GM23338 (cell line): ENCODE results near the gene WNT1.
A peak's percentile ranks its signal among the peaks of the same experiment; 100 is the strongest.

Source experiments
- CREB1 ChIP-seq: fragments of 250-450 bp; sonication (Bioruptor Pico); IDR thresholded peaks from 2 replicates; pipeline ENCODE4 v1.5.0; 2020; ENCODE audit warnings: low read depth, mild to moderate bottlenecking, moderate library complexity
- CTCF ChIP-seq, 2 experiments: fragments of 200-600 bp in 1 of 2; sonication (generic) in 1 of 2; conservative IDR thresholded peaks; 2 replicates each; pipeline versions ENCODE4 v1.5.1 to v1.6.1; 2016 to 2017; ENCODE audit warnings: antibody characterized with exemption in 2 of 2, low read depth in 2 of 2, mild to moderate bottlenecking in 2 of 2, moderate library complexity in 1 of 2
- EZH2 ChIP-seq: fragments of 200-600 bp; sonication (generic); IDR thresholded peaks from one replicate; pipeline ENCODE4 v1.8.0; 2017; ENCODE audit warnings: antibody characterized with exemption, mild to moderate bottlenecking, low read depth; ENCODE audit not compliant: unreplicated experiment
- EZH2phosphoT487 ChIP-seq: fragments of 200-600 bp; sonication (generic); IDR thresholded peaks from one replicate; pipeline ENCODE4 v1.8.1; 2018; ENCODE audit warnings: antibody characterized with exemption; ENCODE audit not compliant: unreplicated experiment
- JUNB ChIP-seq: IDR thresholded peaks from one replicate; pipeline ENCODE4 v1.6.1; 2016; ENCODE audit warnings: antibody characterized with exemption; ENCODE audit not compliant: unreplicated experiment
- POLR2AphosphoS5 ChIP-seq: IDR thresholded peaks from 2 replicates; pipeline ENCODE4 v1.6.1; 2016; ENCODE audit warnings: antibody characterized with exemption, low read depth
- REST ChIP-seq: IDR thresholded peaks from one replicate; pipeline ENCODE4 v1.6.1; 2018; ENCODE audit warnings: antibody characterized with exemption; ENCODE audit not compliant: unreplicated experiment
- ZNF114 ChIP-seq: fragments of 250-450 bp; sonication (Bioruptor Pico); IDR thresholded peaks from 2 replicates; pipeline ENCODE4 v1.5.0; 2020; ENCODE audit warnings: mild to moderate bottlenecking, moderate library complexity

GRCh38 chr12:48967991-48968390, 10.1 kb upstream of the WNT1 start:
- TF ChIP-seq CTCF (conservative IDR thresholded peaks at IDR 0.05; ENCODE audit: low read depth in 2 of 2): no peak
- TF ChIP-seq EZH2phosphoT487: no peak
- TF ChIP-seq CREB1 (CRISPR knock-in tag): no peak
- peak; percentile 6 for TF ChIP-seq EZH2
- TF ChIP-seq POLR2AphosphoS5: no peak
- TF ChIP-seq ZNF114 (CRISPR knock-in tag): no peak
- no peak for TF ChIP-seq REST
- no peak for TF ChIP-seq JUNB
